GM12865 (cell line): ENCODE data around the gene ZBTB16.

Source experiments
- DNase-seq: peaks from one replicate; pipeline ENCODE4 v3.0.0; 2010; ENCODE audit warnings: low read depth
- H3K4me3 ChIP-seq: 2 replicates; pipeline ENCODE4 v1.5.1; 2011; ENCODE audit warnings: mild to moderate bottlenecking, low read depth, low read length, control low read depth
- CTCF ChIP-seq: IDR thresholded peaks from 2 replicates; pipeline ENCODE4 v1.5.1; 2011; ENCODE audit warnings: low read length, control low read depth, low read depth, inconsistent platforms; ENCODE audit not compliant: insufficient read depth; ENCODE audit errors: missing control alignments

The ZBTB16 gene

DNA sequence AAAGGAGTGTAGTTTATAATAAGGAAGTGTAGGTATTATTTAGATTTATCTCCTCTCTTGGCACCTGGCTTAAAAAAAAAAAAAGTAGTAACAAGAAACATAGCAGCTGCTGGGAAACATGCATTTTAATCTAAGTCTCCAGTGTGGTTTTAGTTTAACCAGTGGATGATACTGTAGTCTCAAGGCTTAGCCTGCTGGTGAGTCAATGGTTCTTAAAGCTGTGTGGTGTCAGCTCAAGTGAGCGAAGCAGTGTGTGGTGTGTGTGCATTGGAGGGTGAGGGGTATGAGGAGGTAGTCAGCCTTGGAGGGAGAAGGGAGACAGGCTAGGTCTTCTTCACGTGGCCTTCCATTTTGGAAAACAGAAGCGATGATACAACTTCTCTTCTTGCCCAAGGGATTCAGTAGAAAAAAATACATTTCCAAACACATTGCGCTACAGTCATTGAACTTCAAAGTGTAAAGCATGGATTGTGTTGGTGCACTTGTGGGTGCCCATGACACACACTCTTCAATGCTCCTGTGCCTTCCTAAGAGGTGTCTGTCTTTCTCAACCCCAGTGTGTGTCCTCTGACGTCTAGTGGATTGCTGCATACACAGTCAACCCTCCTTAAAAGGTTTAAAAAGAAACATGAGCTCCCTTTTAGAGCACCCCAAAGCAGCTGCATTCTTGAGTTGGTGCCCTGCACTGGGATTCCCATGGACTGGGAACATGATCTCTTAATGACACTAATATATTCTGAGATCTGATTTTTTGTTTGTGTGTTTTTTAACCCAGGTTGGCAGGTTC is 40.1 kb downstream of the ZBTB16 start:
- no peak for DNase-seq
- no peak overlapping the region for H3K4me3 ChIP-seq
- no peak for TF ChIP-seq CTCF

GRCh38 chr11:114102993-114103896 is 43.7 kb downstream of the ZBTB16 start:
- H3K4me3 ChIP-seq = no peak overlapping the region
- DNase-seq = no peak
- no peak for TF ChIP-seq CTCF

DNA sequence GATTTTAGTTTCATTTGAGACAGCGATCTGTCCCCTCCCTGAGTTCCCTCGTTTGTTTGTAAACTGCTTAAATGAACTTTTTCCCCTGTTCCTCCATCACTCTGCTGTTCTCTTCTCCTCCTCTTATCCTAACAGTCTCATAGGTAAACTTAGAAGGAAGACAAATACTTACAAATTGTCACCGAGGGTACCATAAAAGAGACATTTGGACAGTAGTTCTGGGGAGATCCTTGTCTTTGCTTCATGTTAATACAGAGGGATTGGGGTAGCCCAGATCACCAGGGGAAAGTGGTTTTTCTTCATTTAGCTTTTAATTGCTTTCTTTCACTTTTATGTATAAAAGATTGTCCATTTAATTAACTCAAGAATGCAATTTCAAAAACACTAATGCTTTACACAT is 46.1 kb downstream of the ZBTB16 start:
- DNase-seq = no peak
- TF ChIP-seq CTCF = no peak
- H3K4me3 ChIP-seq = no peak overlapping the region

- DNase-seq = no peak
- TF ChIP-seq CTCF = no peak
- no peak overlapping the region for H3K4me3 ChIP-seq
These were observed 46.5 kb downstream of the ZBTB16 start for GRCh38 chr11:114106047-114106446.

- TF ChIP-seq CTCF = no peak
- no peak for DNase-seq
- H3K4me3 ChIP-seq = no peak overlapping the region
These were observed 47.5 kb downstream of the ZBTB16 start for GRCh38 chr11:114106986-114107385.

DNA sequence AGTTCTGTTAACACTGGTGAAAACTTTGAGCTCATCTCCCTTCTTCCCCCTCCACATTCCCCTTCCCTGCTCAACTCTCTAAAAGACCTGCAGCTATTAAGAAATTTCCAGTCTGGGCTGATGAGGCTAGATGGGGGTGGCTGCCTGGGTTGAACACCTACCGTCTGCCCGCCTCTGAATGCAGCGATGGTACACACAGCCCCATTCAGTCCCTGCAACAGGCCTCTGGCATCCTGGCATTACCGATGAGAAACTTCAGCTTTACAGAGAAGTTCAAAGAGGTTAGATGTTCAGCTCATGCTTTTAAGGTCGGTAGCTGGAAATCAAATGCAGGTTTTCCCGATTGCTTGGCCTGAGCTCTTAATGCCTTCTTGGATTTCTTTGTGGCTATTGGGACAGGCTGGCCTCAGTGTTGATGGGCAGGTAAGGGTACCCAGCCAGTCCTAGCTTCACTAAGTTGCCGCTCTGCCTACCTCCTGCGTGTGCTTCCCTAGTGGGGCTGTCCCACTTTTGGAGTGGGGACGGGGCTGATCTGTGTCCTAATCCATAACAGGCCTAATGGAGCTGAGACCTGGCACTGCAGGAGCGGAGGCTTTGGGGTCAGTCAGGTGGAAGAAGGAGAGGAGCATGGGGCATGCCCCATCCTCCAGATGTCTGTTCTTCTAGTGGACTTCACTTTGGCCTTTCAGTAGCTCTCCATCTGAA is 49.1 kb downstream of the ZBTB16 start:
- no peak for DNase-seq
- no peak overlapping the region for H3K4me3 ChIP-seq
- TF ChIP-seq CTCF = no peak
